Brain microvascular endothelial cell (primary cell): Measurements from ENCODE around the gene PC.

Source experiments
- DNase-seq: peaks from one replicate; pipeline ENCODE4 v3.0.0-alpha.2; 2020
- H3K27ac ChIP-seq: fragments of 250-450 bp; sonication (Bioruptor Pico); 2 replicates; pipeline ENCODE4 v1.5.1; 2020; ENCODE audit warnings: mild to moderate bottlenecking, moderate library complexity
- H3K27me3 ChIP-seq: fragments of 250-450 bp; sonication (Bioruptor Pico); replicated peaks from 2 replicates; pipeline ENCODE4 v1.5.1; 2020; ENCODE audit warnings: mild to moderate bottlenecking
- H3K36me3 ChIP-seq: fragments of 250-450 bp; sonication (Bioruptor Pico); replicated peaks from 2 replicates; pipeline ENCODE4 v1.5.1; 2020; ENCODE audit warnings: mild to moderate bottlenecking
- H3K4me3 ChIP-seq: 2 replicates; pipeline ENCODE4 v1.5.1; 2011; ENCODE audit warnings: low read depth, mild to moderate bottlenecking, control low read depth, low read length, moderate library complexity
- CTCF ChIP-seq: IDR thresholded peaks from 2 replicates; pipeline ENCODE4 v1.5.1; 2011; ENCODE audit warnings: low read depth, mild to moderate bottlenecking, moderate library complexity, low read length, control low read depth, inconsistent platforms; ENCODE audit errors: missing control alignments
- in situ Hi-C: cut with HindIII; loops from 2 replicates; pipeline ENCODE4 v1.10.0; 2017; ENCODE audit warnings: low sequenced_read_pairs, low pct_ligation_motif_present

Gene PC

GRCh38 chr11:66981976-66982578 lies 23.9 kb upstream of the PC start:
- TF ChIP-seq CTCF: no peak
- in situ Hi-C loops: no loop called here
- peak; percentile 92 for DNase-seq
- no peak overlapping the region for H3K4me3 ChIP-seq
- no peaks in the 10 kb centered on the region for H3K36me3 ChIP-seq
- no peaks in the 10 kb centered on the region for H3K27me3 ChIP-seq
- no peak overlapping the region for H3K27ac ChIP-seq

GRCh38 chr11:66979336-66979980 lies 21.3 kb upstream of the PC start:
- DNase-seq: no peak
- no peak overlapping the region for H3K27ac ChIP-seq
- no peaks in the 10 kb centered on the region for H3K36me3 ChIP-seq
- in situ Hi-C loops: no loop called here
- H3K4me3 ChIP-seq: no peak overlapping the region
- TF ChIP-seq CTCF: no peak
- no peaks in the 10 kb centered on the region for H3K27me3 ChIP-seq

- Histone ChIP-seq H3K36me3 (no peaks in the 10 kb centered on the region), H3K27ac (no peak overlapping the region), H3K4me3 (no peak overlapping the region), H3K27me3 (no peaks in the 10 kb centered on the region)
- in situ Hi-C loops: no loop called here
- no peak for TF ChIP-seq CTCF
- DNase-seq: no peak
These were observed 20.5 kb upstream of the PC start for GRCh38 chr11:66978717-66979116.

GRCh38 chr11:66978229-66978628 lies 20.0 kb upstream of the PC start:
- no peak overlapping the region for H3K27ac ChIP-seq
- H3K27me3 ChIP-seq: no peaks in the 10 kb centered on the region
- no peaks in the 10 kb centered on the region for H3K36me3 ChIP-seq
- no peak overlapping the region for H3K4me3 ChIP-seq
- in situ Hi-C loops: no loop called here
- no peak for DNase-seq
- TF ChIP-seq CTCF: no peak

- no peaks in the 10 kb centered on the region for H3K27me3 ChIP-seq
- in situ Hi-C loops: no loop called here
These were observed 18.7 kb upstream of the PC start for GRCh38 chr11:66976925-66977324.

More at GRCh38 chr11:66976925-66977324, 18.7 kb upstream of the PC start:
- Histone ChIP-seq H3K27ac (no peak overlapping the region), H3K36me3 (no peaks in the 10 kb centered on the region), H3K4me3 (no peak overlapping the region)
- TF ChIP-seq CTCF: no peak
- DNase-seq: no peak
